ENCODE results near the gene ITGA11. TPM values are rescaled to one million over a fixed set of nuclear protein-coding genes. Genes with fewer than 3 reads are reported as not detected.

Gene ITGA11
- total RNA-seq, 1 donor from 2014 or later, result 0.53 TPM

- no peak for FAIRE-seq
- DNase-seq (ENCODE audit: low read depth), result no peak
- TF ChIP-seq, protein P1, sequence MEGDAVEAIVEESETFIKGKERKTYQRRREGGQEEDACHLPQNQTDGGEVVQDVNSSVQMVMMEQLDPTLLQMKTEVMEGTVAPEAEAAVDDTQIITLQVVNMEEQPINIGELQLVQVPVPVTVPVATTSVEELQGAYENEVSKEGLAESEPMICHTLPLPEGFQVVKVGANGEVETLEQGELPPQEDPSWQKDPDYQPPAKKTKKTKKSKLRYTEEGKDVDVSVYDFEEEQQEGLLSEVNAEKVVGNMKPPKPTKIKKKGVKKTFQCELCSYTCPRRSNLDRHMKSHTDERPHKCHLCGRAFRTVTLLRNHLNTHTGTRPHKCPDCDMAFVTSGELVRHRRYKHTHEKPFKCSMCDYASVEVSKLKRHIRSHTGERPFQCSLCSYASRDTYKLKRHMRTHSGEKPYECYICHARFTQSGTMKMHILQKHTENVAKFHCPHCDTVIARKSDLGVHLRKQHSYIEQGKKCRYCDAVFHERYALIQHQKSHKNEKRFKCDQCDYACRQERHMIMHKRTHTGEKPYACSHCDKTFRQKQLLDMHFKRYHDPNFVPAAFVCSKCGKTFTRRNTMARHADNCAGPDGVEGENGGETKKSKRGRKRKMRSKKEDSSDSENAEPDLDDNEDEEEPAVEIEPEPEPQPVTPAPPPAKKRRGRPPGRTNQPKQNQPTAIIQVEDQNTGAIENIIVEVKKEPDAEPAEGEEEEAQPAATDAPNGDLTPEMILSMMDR (IDR thresholded peaks at IDR 0.05; ENCODE audit: insufficient read depth, low read length, severe bottlenecking), result no peak
- H3K36me3 ChIP-seq (ENCODE audit: control insufficient read depth, insufficient read depth, low read length), result no peaks in the 10 kb centered on the region
- H3K4me3 ChIP-seq (ENCODE audit: low read depth, low read length), result no peak overlapping the region
- no peaks in the 10 kb centered on the region for H3K27me3 ChIP-seq (ENCODE audit: control insufficient read depth, insufficient read depth, low read length)
Observed at GRCh38 chr15:68469162-68470048, 37.4 kb upstream of the ITGA11 start.

GRCh38 chr15:68466876-68467275, 34.9 kb upstream of the ITGA11 start:
- no peak for DNase-seq (ENCODE audit: low read depth)

DNA sequence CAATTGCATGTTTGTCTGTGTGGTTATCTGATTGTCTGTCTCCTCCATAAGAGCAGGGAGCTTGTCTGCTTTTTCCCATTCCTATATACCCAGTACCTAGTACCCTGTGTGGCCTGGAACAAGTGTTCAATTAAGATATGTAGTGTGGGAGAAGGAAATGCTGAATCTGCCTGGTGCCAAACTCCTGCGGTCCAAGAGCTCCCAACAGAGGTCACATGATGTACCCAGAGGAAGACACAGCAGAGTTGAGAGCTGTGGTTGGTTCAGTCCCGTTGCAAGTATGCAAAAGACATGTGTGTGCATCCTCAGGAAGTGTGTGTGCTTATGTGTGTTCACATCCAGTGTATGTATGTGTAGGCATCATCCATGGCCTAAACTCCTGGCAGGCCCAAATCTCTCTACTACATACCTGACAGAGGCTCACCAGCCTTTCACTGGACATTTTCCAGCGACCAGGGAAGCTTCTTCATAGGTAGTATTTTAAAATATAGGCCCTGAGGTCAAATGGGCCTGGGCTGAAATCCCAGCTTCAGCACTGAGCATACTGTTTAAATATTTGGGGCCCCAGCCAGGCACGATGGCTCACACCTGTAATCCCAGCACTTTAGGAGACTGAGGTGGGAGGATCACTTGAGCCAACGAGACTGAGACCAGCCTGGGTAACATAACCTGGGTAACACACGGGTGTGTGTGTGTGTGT, 34.0 kb upstream of the ITGA11 start:
- DNase-seq (ENCODE audit: low read depth), result no peak
- TF ChIP-seq, protein P1 (IDR thresholded peaks at IDR 0.05; ENCODE audit: insufficient read depth, low read length, severe bottlenecking), result no peak
- no peak for FAIRE-seq
- no peaks in the 10 kb centered on the region for H3K36me3 ChIP-seq (ENCODE audit: control insufficient read depth, insufficient read depth, low read length)
- H3K27me3 ChIP-seq (ENCODE audit: control insufficient read depth, insufficient read depth, low read length), result peaks cover 2% of the 10 kb centered on the region
- H3K4me3 ChIP-seq (ENCODE audit: low read depth, low read length), result no peak overlapping the region

More at GRCh38 chr15:68466876-68467275, 34.9 kb upstream of the ITGA11 start:
- H3K27me3 ChIP-seq (ENCODE audit: control insufficient read depth, insufficient read depth, low read length), result peaks cover 2% of the 10 kb centered on the region
- H3K36me3 ChIP-seq (ENCODE audit: control insufficient read depth, insufficient read depth, low read length), result no peaks in the 10 kb centered on the region
- H3K4me3 ChIP-seq (ENCODE audit: low read depth, low read length), result no peak overlapping the region
- TF ChIP-seq, protein P1 (IDR thresholded peaks at IDR 0.05; ENCODE audit: insufficient read depth, low read length, severe bottlenecking), result no peak
- FAIRE-seq, result no peak

GRCh38 chr15:68464448-68465090, 32.6 kb upstream of the ITGA11 start:
- Histone ChIP-seq H3K4me3 (ENCODE audit: low read depth, low read length) (no peak overlapping the region), H3K36me3 (ENCODE audit: control insufficient read depth, insufficient read depth, low read length) (no peaks in the 10 kb centered on the region), H3K27me3 (ENCODE audit: control insufficient read depth, insufficient read depth, low read length) (peaks cover 2% of the 10 kb centered on the region)
- TF ChIP-seq, protein P1 (IDR thresholded peaks at IDR 0.05; ENCODE audit: insufficient read depth, low read length, severe bottlenecking), result no peak
- FAIRE-seq (no peak), DNase-seq (ENCODE audit: low read depth) (no peak)

DNA sequence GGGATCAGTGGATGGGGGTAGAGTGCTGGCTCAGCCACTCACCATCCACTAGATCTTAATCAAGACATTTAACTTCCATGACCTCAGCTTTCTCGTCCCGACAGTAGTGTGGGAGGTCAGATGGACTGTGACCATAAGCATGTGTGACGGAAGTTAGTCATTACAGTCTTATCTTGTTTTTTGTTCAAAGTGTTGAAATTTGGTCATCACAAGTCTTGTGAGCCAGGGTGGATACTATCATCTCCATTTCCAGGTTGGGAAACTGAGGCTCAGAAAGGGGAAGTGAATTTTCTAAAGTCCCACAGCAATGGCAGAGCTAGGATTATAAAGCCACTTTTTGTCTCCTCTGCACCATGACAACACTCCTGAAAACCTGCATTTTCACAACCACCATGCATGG, 32.0 kb upstream of the ITGA11 start:
- TF ChIP-seq, protein P1 (IDR thresholded peaks at IDR 0.05; ENCODE audit: insufficient read depth, low read length, severe bottlenecking), result no peak
- DNase-seq (ENCODE audit: low read depth) (no peak), FAIRE-seq (no peak)
- no peak overlapping the region for H3K4me3 ChIP-seq (ENCODE audit: low read depth, low read length)
- no peaks in the 10 kb centered on the region for H3K36me3 ChIP-seq (ENCODE audit: control insufficient read depth, insufficient read depth, low read length)
- H3K27me3 ChIP-seq (ENCODE audit: control insufficient read depth, insufficient read depth, low read length), result peaks cover 2% of the 10 kb centered on the region
